Activated B cell treated with CpG ODN at 0.5 μM for 24 hours (primary cell): ENCODE results near the gene ISCA1. TPM values are rescaled to one million over a fixed set of nuclear protein-coding genes. Genes with fewer than 3 reads are reported as not detected.
"Not testable (repeated sequence)": the region's sequence is repeated elsewhere in the genome, so short reads cannot be mapped to it uniquely, and the experiment has no call there.

Source experiments
- ATAC-seq: fragments of 200-7000 bp; cut with Tn5 transposase; one replicate; pipeline ENCODE4 v1.10.0; 2021; ENCODE audit warnings: low read depth, mild to moderate bottlenecking, moderate library complexity
- CTCF ChIA-PET: fragments of 350-600 bp; sonication (Branson Sonifier 250); formaldehyde crosslinking; loops from one replicate; lab custom pipeline; 2021; ENCODE audit warnings: antibody characterized with exemption; lab: Charles Lee
- POLR2A ChIA-PET: fragments of 350-600 bp; sonication (Branson Sonifier 250); formaldehyde crosslinking; loops from one replicate; lab custom pipeline; 2021; ENCODE audit warnings: antibody characterized with exemption; lab: Charles Lee
- DNase-seq: peaks from one replicate; pipeline ENCODE4 v3.0.0; 2022
- H3K27ac Mint-ChIP-seq: one replicate; pipeline ENCODE4 v1.8.0; 2020; ENCODE audit warnings: mixed read lengths
- H3K27me3 Mint-ChIP-seq: one replicate; pipeline ENCODE4 v1.8.0; 2021; ENCODE audit warnings: mixed read lengths
- H3K36me3 Mint-ChIP-seq: one replicate; pipeline ENCODE4 v1.8.0; 2021; ENCODE audit warnings: low read depth, mixed read lengths
- H3K4me1 Mint-ChIP-seq: one replicate; pipeline ENCODE4 v1.8.0; 2021; ENCODE audit warnings: mixed read lengths
- H3K4me3 Mint-ChIP-seq: one replicate; pipeline ENCODE4 v1.8.0; 2020; ENCODE audit warnings: mild to moderate bottlenecking, mixed read lengths
- H3K9me3 Mint-ChIP-seq: one replicate; pipeline ENCODE4 v1.8.0; 2020; ENCODE audit warnings: mixed read lengths
- CTCF ChIP-seq: fragments of 200-600 bp; IDR thresholded peaks from one replicate; pipeline ENCODE4 v1.8.0; 2022; ENCODE audit warnings: antibody characterized with exemption, mild to moderate bottlenecking
- intact Hi-C: fragments of 100-400 bp; cut with micrococcal nuclease; formaldehyde crosslinking; loops from one replicate; pipeline ENCODE4 v1.15.1; 2024
- total RNA-seq: library from RNA; stranded (reverse); gene quantifications from 2 replicates; pipeline ENCODE4 v1.2.3, GENCODE V29; 2022

ISCA1 gene
- total RNA-seq, 1 donor from 2014 or later = 16.0 TPM

DNA sequence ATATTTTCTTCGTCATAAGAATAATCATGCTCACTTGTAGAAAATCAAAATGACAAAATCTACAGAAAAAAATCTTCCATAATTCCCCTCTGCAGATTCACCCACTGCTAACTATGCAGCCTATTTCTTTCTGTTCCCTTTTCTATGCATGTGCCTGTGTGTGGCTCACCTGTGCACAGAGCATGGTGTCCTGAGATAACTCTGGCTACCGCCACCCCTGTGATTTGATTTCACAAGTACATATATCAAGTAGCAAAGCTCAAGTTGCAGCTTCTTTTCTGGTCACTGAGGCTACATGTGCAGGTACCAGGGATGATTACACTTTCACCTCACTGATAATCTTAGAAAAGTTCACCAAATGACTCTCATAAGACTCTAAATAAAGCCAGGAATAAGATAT lies 18.4 kb upstream of the ISCA1 start:
- POLR2A ChIA-PET = no interaction called here
- Mint-ChIP-seq H3K4me1 (no peaks in the 10 kb centered on the region), H3K27ac (no peak overlapping the region), H3K9me3 (no peaks in the 10 kb centered on the region), H3K27me3 (no peaks in the 10 kb centered on the region), H3K4me3 (no peak overlapping the region), H3K36me3 (peaks cover 86% of the 10 kb centered on the region)
- intact Hi-C loops = no loop called here
- CTCF ChIA-PET = no interaction called here
- ATAC-seq (no peak), DNase-seq (no peak)
- TF ChIP-seq CTCF = no peak

DNA sequence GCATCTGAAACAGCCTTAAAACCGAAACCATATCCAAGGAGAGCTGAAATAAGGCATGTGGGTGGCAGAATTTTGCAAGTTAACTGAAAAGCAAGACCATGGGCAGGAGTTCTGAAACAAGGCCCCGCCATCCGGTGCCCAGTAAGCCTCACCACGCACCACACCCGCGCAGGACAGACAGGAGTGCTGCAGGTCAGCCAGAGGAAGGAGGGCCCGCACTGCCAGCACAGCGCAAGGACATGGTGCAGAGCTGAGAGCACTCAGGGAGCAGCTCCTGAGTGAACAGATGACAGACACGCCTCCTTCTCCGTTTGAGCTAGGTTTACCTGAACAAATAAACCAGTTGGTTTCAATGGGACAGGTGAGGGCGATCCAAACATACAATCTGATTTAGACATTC lies 16.5 kb upstream of the ISCA1 start:
- Mint-ChIP-seq H3K4me3 (no peak overlapping the region), H3K27ac (no peak overlapping the region), H3K36me3 (peaks cover 77% of the 10 kb centered on the region)

GRCh38 chr9:86290341-86290740 lies 8.0 kb upstream of the ISCA1 start:
- H3K9me3 Mint-ChIP-seq, CTCF ChIA-PET, H3K4me3 Mint-ChIP-seq, H3K27ac Mint-ChIP-seq, H3K4me1 Mint-ChIP-seq, DNase-seq, POLR2A ChIA-PET, H3K27me3 Mint-ChIP-seq, ATAC-seq, intact Hi-C loops: not testable (repeated sequence)
- H3K36me3 Mint-ChIP-seq = peaks cover 38% of the 10 kb centered on the region

More for the DNA sequence above, 16.5 kb upstream of the ISCA1 start:
- Mint-ChIP-seq H3K9me3 (no peaks in the 10 kb centered on the region), H3K27me3 (no peaks in the 10 kb centered on the region), H3K4me1 (no peaks in the 10 kb centered on the region)
- ChIA-PET POLR2A (no interaction called here), CTCF (no interaction called here)
- ATAC-seq = no peak
- intact Hi-C loops = no loop called here
- no peak for TF ChIP-seq CTCF
- DNase-seq = no peak

DNA sequence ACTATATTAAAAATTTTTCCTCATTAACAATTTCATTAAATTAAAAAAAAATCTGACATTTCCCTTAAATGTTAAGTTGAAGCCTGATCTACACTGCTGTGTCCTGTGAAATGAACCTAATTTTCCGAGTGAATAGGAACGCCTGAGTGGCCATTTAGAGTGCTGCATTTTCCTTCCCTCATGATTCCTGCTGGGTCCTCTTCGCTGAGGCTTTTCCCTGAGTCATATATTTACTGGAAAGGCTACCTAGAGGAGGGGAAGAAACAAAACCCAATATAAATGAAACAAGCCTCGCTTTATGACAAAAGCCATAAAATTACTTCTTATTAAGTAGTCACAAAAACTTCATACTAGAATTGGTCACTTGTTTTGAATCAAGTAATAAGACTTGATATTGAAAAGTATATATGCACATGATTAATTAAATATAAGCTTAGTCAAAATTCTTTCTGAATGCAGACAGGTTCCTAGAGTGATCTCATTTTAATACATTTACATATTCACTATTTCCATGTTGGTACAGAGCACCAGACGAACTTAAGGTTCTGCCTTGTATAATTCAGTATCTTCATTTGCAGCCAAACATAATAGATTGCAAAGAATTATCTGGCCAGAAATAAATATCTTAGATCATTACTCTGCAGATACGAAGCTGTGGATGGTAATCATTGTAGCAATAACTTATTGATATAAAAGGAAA lies 6.3 kb upstream of the ISCA1 start:
- Mint-ChIP-seq H3K9me3 (no peaks in the 10 kb centered on the region), H3K4me3 (no peak overlapping the region), H3K4me1 (peaks cover 5% of the 10 kb centered on the region), H3K27me3 (no peaks in the 10 kb centered on the region), H3K36me3 (peaks cover 30% of the 10 kb centered on the region), H3K27ac (no peak overlapping the region)
- CTCF ChIA-PET = no interaction called here
- DNase-seq = no peak
- intact Hi-C loops = no loop called here
- no peak for ATAC-seq
- TF ChIP-seq CTCF = no peak
- POLR2A ChIA-PET = no interaction called here

DNA sequence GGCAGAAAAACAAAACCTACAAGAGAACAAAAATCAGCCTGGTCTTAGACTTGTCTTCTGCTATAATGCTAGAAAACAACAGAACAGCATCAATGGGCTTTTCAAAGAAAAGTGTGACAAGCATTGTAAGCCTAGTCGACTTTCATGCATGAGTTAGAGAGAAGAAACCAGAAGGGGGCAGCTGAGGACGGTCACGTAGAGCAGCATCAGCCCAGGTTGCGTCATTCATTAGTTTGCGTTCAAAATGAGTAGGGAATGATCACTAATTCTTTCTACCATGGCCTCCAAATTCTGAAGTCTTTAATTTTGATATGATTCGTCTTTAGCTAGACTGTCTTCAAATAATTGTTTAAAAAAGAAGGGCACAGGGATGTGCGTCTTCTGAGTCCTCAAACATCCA lies 4.7 kb upstream of the ISCA1 start:
- intact Hi-C loops = no loop called here
- DNase-seq (no peak), ATAC-seq (no peak)
- no peaks in the 10 kb centered on the region for H3K9me3 Mint-ChIP-seq
- TF ChIP-seq CTCF = no peak
- peaks cover 27% of the 10 kb centered on the region for H3K36me3 Mint-ChIP-seq
- H3K4me3 Mint-ChIP-seq = no peak overlapping the region
- ChIA-PET CTCF (no interaction called here), POLR2A (no interaction called here)
- peak overlapping the region; percentile 4 for H3K27ac Mint-ChIP-seq
- H3K27me3 Mint-ChIP-seq = no peaks in the 10 kb centered on the region
- peaks cover 15% of the 10 kb centered on the region for H3K4me1 Mint-ChIP-seq

GRCh38 chr9:86286278-86286677 lies 3.9 kb upstream of the ISCA1 start:
- no peak for TF ChIP-seq CTCF
- DNase-seq (no peak), ATAC-seq (no peak)
- POLR2A ChIA-PET = no interaction called here
- H3K9me3 Mint-ChIP-seq = no peaks in the 10 kb centered on the region
- no peaks in the 10 kb centered on the region for H3K27me3 Mint-ChIP-seq
- intact Hi-C loops = no loop called here
- H3K36me3 Mint-ChIP-seq = peaks cover 26% of the 10 kb centered on the region
- CTCF ChIA-PET = no interaction called here
- H3K4me1 Mint-ChIP-seq = peaks cover 18% of the 10 kb centered on the region
- H3K4me3 Mint-ChIP-seq = no peak overlapping the region
- peak overlapping the region; percentile 14 for H3K27ac Mint-ChIP-seq
